Fibroblast of mammary gland (primary cell): Measurements from ENCODE around the gene ANKDD1B.

Source experiments
- DNase-seq: peaks from one replicate; pipeline ENCODE4 v3.0.0-alpha.2; 2010; ENCODE audit warnings: low read depth
- H3K4me3 ChIP-seq: 2 replicates; pipeline ENCODE4 v1.5.1; 2011; ENCODE audit warnings: low read depth, mild to moderate bottlenecking, low read length, moderate library complexity; ENCODE audit not compliant: control insufficient read depth
- TF ChIP-seq, protein P1 (sequence below): conservative IDR thresholded peaks from 2 replicates; pipeline ENCODE4 v1.5.1; 2011; ENCODE audit warnings: low read depth, low read length, inconsistent platforms; ENCODE audit not compliant: control insufficient read depth, insufficient read depth

ANKDD1B gene

GRCh38 chr5:75668445-75668844 lies 57.2 kb downstream of the ANKDD1B start:
- TF ChIP-seq, protein P1, sequence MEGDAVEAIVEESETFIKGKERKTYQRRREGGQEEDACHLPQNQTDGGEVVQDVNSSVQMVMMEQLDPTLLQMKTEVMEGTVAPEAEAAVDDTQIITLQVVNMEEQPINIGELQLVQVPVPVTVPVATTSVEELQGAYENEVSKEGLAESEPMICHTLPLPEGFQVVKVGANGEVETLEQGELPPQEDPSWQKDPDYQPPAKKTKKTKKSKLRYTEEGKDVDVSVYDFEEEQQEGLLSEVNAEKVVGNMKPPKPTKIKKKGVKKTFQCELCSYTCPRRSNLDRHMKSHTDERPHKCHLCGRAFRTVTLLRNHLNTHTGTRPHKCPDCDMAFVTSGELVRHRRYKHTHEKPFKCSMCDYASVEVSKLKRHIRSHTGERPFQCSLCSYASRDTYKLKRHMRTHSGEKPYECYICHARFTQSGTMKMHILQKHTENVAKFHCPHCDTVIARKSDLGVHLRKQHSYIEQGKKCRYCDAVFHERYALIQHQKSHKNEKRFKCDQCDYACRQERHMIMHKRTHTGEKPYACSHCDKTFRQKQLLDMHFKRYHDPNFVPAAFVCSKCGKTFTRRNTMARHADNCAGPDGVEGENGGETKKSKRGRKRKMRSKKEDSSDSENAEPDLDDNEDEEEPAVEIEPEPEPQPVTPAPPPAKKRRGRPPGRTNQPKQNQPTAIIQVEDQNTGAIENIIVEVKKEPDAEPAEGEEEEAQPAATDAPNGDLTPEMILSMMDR: no peak
- no peak for DNase-seq
- no peak overlapping the region for H3K4me3 ChIP-seq

DNA sequence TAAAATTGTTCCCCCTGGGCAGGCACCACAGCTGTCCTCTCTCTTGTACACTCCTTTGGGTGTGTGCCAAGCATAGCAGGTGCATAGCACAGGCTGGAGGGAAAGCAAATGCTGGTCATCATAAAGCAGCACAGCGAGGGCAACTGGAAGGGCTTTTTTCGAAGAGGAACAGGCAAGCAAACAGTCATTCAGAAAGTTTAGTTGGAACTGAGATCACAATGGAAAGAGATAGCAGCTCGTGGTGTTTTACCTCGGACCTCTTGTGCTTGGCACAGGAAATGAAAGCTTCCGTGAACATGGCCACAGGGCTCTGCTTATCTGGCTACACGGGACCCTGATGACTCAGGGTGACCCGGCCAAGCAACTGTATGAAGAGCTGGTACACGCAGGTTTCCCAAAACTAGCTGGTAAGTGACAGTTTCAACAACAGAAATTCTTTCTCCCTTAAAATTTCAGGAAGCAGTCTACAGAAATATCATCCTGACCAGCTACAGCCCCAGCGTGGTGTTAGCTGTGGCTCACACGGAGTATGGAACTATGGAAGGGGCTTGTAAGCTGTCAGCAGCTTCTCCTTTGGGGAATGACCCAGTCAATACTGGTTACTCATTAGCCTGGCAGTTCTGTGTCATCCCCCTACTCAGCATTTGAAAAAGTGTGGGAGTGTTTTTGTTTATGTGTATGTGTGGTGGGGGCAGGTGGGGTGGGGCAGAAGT lies 57.9 kb downstream of the ANKDD1B start:
- TF ChIP-seq, protein P1: no peak
- no peak for DNase-seq
- no peak overlapping the region for H3K4me3 ChIP-seq

GRCh38 chr5:75670577-75670976 lies 59.3 kb downstream of the ANKDD1B start:
- TF ChIP-seq, protein P1: no peak
- H3K4me3 ChIP-seq: no peak overlapping the region
- no peak for DNase-seq

DNA sequence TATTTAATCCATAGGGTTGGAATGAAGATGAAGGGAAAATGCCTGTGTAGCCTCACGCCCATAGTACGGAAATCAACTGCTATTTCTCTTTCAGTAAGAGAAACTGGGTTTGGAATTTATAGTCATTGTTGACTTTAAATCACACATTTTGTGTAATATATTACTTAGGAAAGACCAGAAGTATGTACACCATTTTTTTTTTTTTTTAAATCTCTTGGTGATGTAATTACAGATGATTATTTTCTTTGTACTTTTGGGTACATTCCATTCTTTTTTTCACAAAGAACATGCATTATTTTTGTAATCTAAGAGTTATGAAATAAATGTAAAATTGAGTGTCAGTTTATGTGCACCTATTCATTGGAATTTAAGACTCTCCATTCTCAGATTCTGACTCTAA lies 60.3 kb downstream of the ANKDD1B start:
- no peak for DNase-seq
- TF ChIP-seq, protein P1: no peak
- no peak overlapping the region for H3K4me3 ChIP-seq

GRCh38 chr5:75672616-75673015 lies 61.4 kb downstream of the ANKDD1B start:
- H3K4me3 ChIP-seq: no peak overlapping the region
- TF ChIP-seq, protein P1: no peak
- no peak for DNase-seq

- TF ChIP-seq, protein P1: no peak
- H3K4me3 ChIP-seq: no peak overlapping the region
- DNase-seq: no peak
Observed at GRCh38 chr5:75675783-75676182, 64.5 kb downstream of the ANKDD1B start.
